BLaER1 (cell line): ENCODE measurements around the gene ZNF786.
A peak's percentile ranks its signal among the peaks of the same experiment; 100 is the strongest.
"Not testable (repeated sequence)": the region's sequence is repeated elsewhere in the genome, so short reads cannot be mapped to it uniquely, and the experiment has no call there.

Experiments used
- H3K27ac ChIP-seq: shearing (Covaris generic); formaldehyde crosslinking; 2 replicates; pipeline ENCODE4 v1.8.1; 2022
- H3K27me3 ChIP-seq: shearing (Covaris generic); formaldehyde crosslinking; 2 replicates; pipeline ENCODE4 v1.8.1; 2022
- H3K36me3 ChIP-seq: shearing (Covaris generic); formaldehyde crosslinking; 2 replicates; pipeline ENCODE4 v1.8.1; 2022
- H3K4me1 ChIP-seq: shearing (Covaris generic); formaldehyde crosslinking; 2 replicates; pipeline ENCODE4 v1.8.1; 2022
- H3K4me2 ChIP-seq: shearing (Covaris generic); formaldehyde crosslinking; 2 replicates; pipeline ENCODE4 v1.8.1; 2022
- H3K4me3 ChIP-seq: shearing (Covaris generic); formaldehyde crosslinking; 2 replicates; pipeline ENCODE4 v1.8.1; 2022
- H3K9ac ChIP-seq: shearing (Covaris generic); formaldehyde crosslinking; 2 replicates; pipeline ENCODE4 v1.8.1; 2022
- H3K9me3 ChIP-seq: shearing (Covaris generic); formaldehyde crosslinking; 2 replicates; pipeline ENCODE4 v1.8.1; 2022
- H4K20me1 ChIP-seq: shearing (Covaris generic); formaldehyde crosslinking; 2 replicates; pipeline ENCODE4 v1.8.1; 2022
- Cebpa-rat ChIP-seq: shearing (Covaris generic); IDR thresholded peaks from 2 replicates; pipeline ENCODE4 v1.8.1; 2022

ZNF786 gene

DNA sequence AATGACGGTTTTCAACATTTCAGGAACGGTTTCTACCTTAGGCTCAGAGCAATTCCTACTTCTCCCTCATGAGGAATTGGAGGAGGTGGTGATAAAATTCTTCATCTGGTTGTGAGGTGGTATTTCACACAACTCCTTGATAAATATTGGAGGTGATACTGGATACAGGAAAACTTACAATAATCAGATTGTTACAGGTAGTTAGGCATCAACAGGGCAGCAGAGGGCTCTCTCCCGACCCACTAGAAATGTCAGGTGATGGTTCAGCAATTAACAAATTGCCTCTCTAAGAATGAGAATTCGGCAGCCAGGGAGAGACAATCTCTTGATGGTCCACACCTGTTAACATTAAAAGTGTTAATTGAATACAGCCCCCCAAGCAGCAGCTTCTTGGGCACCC is 22.6 kb downstream of the ZNF786 start:
- Histone ChIP-seq H3K9me3 (peaks cover 18% of the 10 kb centered on the region; the same call in 1 of the 2 replicates), H3K9ac (no peak overlapping the region), H3K4me1 (peaks cover 63% of the 10 kb centered on the region), H3K27me3 (no peaks in the 10 kb centered on the region), H3K27ac (no peak overlapping the region), H3K36me3 (peaks cover 55% of the 10 kb centered on the region), H3K4me3 (no peak overlapping the region), H4K20me1 (no peaks in the 10 kb centered on the region), H3K4me2 (no peak overlapping the region)
- no peak for TF ChIP-seq Cebpa-rat

GRCh38 chr7:149063476-149063875 is 27.0 kb downstream of the ZNF786 start:
- Histone ChIP-seq H3K4me1 (peaks cover 38% of the 10 kb centered on the region), H3K9ac (no peak overlapping the region), H3K4me3 (no peak overlapping the region), H3K36me3 (peaks cover 21% of the 10 kb centered on the region), H3K9me3 (no peaks in the 10 kb centered on the region), H3K4me2 (no peak overlapping the region), H4K20me1 (no peaks in the 10 kb centered on the region), H3K27ac (no peak overlapping the region), H3K27me3 (no peaks in the 10 kb centered on the region)
- no peak for TF ChIP-seq Cebpa-rat

DNA sequence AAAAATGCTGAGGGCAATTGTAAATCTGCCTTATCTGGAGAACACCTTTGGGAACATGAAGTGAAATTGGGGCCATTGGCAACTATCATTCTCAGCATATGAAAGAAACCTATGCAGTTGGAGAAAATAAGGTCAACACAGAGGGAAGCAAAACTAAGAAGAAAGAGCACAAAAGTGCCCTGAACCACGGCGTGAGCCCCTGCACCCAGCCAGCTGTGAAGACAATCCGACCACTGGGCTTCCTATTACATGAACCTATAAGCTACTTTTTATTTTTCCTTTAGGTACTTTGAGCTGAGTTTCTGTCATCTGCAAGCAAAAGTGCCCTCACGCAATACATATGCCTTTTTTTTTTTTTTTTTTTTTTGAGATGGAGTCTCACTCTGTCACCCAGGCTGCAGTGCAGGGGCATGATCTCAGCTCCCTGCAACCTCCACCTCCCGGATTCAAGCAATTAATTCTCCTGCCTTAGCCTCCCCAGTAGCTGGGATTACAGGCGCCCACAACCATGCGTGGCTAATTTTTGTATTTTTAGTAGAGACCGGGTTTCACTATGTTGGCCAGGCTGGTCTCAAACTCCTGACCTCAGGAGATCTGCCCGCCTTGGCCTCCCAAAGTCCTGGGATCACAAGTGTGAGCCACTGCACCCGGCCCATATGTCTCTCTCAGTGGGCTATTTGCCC is 28.2 kb downstream of the ZNF786 start:
- Histone ChIP-seq H3K9ac (peak overlapping the region; percentile 45; the same call in 1 of the 2 replicates), H3K4me1 (peaks cover 38% of the 10 kb centered on the region), H3K4me2 (peak overlapping the region; percentile 65)
- H3K27ac ChIP-seq, H4K20me1 ChIP-seq, H3K27me3 ChIP-seq, H3K4me3 ChIP-seq, H3K9me3 ChIP-seq, H3K36me3 ChIP-seq: not testable (repeated sequence)

DNA sequence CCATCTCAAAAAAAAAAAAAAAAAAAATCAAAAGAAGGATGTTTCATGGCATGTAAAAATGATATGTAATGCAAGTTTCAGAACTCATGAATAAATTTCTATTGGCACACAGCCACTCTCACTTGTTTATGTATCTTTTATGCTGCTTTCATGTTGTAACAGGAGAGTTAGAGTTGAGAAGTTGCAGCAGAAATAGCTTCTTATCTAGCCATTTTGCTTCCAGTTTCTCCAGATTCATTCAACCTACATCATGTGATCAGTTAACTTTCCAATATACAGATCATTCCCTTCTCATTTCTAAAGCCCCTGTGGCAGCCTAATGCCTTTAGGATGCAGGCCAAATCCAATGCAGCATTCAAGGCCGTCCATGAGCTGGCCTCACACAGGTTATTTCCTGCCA is 30.4 kb downstream of the ZNF786 start:
- no peak overlapping the region for H3K4me3 ChIP-seq
- H3K27ac ChIP-seq: no peak overlapping the region
- H3K4me1 ChIP-seq: peaks cover 30% of the 10 kb centered on the region
- no peak for TF ChIP-seq Cebpa-rat
- no peak overlapping the region for H3K4me2 ChIP-seq
- H3K36me3 ChIP-seq: no peaks in the 10 kb centered on the region
- H4K20me1 ChIP-seq: no peaks in the 10 kb centered on the region
- H3K9ac ChIP-seq: no peak overlapping the region
- H3K9me3 ChIP-seq: no peaks in the 10 kb centered on the region
- no peaks in the 10 kb centered on the region for H3K27me3 ChIP-seq

DNA sequence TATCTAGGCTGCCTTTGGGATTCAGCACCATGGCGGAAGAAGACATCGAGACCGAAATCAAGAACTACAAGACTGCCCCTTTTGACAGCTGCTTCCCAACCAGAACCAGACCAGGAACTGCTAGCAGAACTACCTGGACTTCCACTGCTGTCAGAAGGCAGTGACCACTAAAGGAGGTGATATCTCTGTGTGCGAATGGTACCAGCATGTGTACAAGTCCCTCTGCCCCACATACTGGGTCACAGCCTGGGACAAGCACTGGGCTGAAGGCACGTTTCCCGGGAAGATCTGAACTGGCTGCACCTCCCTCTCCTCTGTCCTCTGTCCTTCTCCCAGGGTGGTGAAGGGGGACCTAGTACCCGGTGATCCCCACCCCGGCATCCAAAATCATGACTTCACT is 36.6 kb downstream of the ZNF786 start:
- Histone ChIP-seq H4K20me1 (no peaks in the 10 kb centered on the region), H3K27me3 (no peaks in the 10 kb centered on the region), H3K36me3 (no peaks in the 10 kb centered on the region), H3K27ac (no peak overlapping the region), H3K9me3 (0 out of 2 replicates have a peak, but pooled peaks cover under 1% of the 10 kb centered on the region), H3K4me1 (no peaks in the 10 kb centered on the region), H3K4me3 (no peak overlapping the region), H3K4me2 (no peak overlapping the region), H3K9ac (no peak overlapping the region)
- no peak for TF ChIP-seq Cebpa-rat

DNA sequence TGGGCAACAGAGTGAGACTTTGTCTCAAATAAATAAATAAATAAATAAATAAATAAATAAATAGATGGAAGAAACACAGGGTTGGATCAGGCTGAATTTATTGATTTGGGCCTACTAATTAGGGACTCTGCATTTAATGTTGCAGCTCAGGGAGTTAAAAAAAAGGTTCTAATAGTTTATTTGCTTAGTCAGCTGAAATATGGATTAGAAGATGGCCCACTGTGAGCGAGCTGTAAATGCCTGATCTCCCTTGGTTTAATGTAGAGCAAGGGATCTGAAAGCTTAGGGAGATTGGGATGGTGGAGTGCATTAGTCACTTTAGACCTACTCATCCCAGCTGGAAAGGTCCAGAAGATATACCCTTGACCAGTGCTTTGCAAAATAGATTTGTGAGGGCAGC is 37.1 kb downstream of the ZNF786 start:
- no peak overlapping the region for H3K4me2 ChIP-seq
- H3K4me1 ChIP-seq: no peaks in the 10 kb centered on the region
- H3K9me3 ChIP-seq: 0 out of 2 replicates have a peak, but pooled peaks cover 3% of the 10 kb centered on the region
- H3K27ac ChIP-seq: no peak overlapping the region
- no peaks in the 10 kb centered on the region for H3K27me3 ChIP-seq
- no peaks in the 10 kb centered on the region for H4K20me1 ChIP-seq
- no peaks in the 10 kb centered on the region for H3K36me3 ChIP-seq
- no peak overlapping the region for H3K4me3 ChIP-seq
- no peak for TF ChIP-seq Cebpa-rat
- no peak overlapping the region for H3K9ac ChIP-seq

DNA sequence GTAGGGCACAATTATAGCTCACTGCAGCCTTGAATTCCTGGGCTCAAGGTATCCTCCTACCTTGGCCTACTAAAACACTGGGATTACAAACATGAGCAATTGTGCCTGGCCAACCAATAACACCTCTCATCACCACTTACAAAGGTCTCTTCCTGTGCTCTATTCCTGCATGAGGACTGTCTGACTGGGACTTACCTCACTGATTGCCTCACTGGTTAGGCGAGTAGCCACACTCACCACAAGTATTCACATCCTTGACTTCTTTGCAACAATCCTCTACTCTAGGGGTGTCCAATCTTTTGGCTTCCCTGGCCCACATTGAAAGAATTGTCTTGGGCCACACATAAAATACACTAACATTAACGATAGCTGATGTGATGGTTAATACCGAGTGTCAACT is 39.6 kb downstream of the ZNF786 start:
- Histone ChIP-seq H3K36me3 (no peaks in the 10 kb centered on the region), H3K9me3 (0 out of 2 replicates have a peak, but pooled peaks cover 3% of the 10 kb centered on the region), H4K20me1 (no peaks in the 10 kb centered on the region), H3K27ac (no peak overlapping the region), H3K4me3 (no peak overlapping the region), H3K27me3 (no peaks in the 10 kb centered on the region), H3K4me1 (no peaks in the 10 kb centered on the region), H3K4me2 (no peak overlapping the region), H3K9ac (no peak overlapping the region)
- no peak for TF ChIP-seq Cebpa-rat

- H3K36me3 ChIP-seq: no peaks in the 10 kb centered on the region
- no peak overlapping the region for H3K9ac ChIP-seq
- no peak for TF ChIP-seq Cebpa-rat
- H4K20me1 ChIP-seq: no peaks in the 10 kb centered on the region
- H3K4me1 ChIP-seq: no peaks in the 10 kb centered on the region
- H3K27me3 ChIP-seq: no peaks in the 10 kb centered on the region
- H3K4me2 ChIP-seq: no peak overlapping the region
- H3K27ac ChIP-seq: no peak overlapping the region
- H3K4me3 ChIP-seq: no peak overlapping the region
- H3K9me3 ChIP-seq: 0 out of 2 replicates have a peak, but pooled peaks cover 3% of the 10 kb centered on the region
Observed at GRCh38 chr7:149048805-149049204, 41.7 kb downstream of the ZNF786 start.

GRCh38 chr7:149046416-149046815 is 44.1 kb downstream of the ZNF786 start:
- Histone ChIP-seq H3K9me3 (0 out of 2 replicates have a peak, but pooled peaks cover 3% of the 10 kb centered on the region), H3K4me1 (no peaks in the 10 kb centered on the region), H3K9ac (no peak overlapping the region), H4K20me1 (no peaks in the 10 kb centered on the region), H3K27me3 (no peaks in the 10 kb centered on the region), H3K4me3 (no peak overlapping the region), H3K36me3 (no peaks in the 10 kb centered on the region), H3K4me2 (no peak overlapping the region), H3K27ac (no peak overlapping the region)
- no peak for TF ChIP-seq Cebpa-rat

DNA sequence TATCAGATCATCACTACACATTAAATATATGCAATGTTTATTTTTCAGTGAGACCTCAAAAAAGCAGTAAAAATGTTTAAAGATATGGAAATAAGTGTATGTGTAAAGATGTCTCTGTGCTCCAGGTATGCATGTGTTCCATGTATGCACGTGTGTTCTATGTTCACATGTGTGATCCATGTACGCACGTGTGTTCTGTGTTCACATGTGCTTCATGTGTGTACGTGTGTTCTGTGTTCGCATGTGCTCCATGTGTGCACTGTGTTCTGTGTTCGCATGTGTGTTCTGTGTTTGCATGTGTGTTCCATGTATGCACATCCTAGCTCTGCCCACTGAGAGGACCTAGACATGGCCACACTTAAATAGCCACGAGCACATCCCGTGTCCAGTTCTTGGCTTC is 46.6 kb downstream of the ZNF786 start:
- no peak for TF ChIP-seq Cebpa-rat
- Histone ChIP-seq H3K9me3 (0 out of 2 replicates have a peak, but pooled peaks cover 5% of the 10 kb centered on the region), H3K27me3 (no peaks in the 10 kb centered on the region), H3K4me1 (no peaks in the 10 kb centered on the region), H3K36me3 (no peaks in the 10 kb centered on the region), H3K9ac (no peak overlapping the region), H4K20me1 (no peaks in the 10 kb centered on the region), H3K4me3 (no peak overlapping the region), H3K27ac (no peak overlapping the region), H3K4me2 (no peak overlapping the region)

DNA sequence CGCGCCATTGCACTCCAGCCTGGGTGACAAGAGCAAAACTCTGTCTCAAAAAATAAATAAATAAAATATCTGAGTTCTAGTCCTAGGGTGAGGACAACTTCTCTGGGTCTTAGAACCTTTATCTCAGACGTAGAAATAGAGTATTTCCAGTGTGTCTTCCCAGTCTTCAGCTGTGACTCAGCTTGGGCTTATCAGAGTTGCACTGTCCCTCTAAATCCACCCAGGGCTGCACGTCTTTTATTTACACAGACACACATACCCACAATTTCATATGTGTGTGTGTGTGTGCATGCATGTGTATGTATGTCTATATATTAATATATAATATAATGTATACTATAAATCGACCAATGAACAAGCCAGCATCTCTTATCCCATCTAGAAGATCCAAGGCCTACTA is 49.2 kb downstream of the ZNF786 start:
- H3K9ac ChIP-seq: no peak overlapping the region
- peaks cover 22% of the 10 kb centered on the region for H3K9me3 ChIP-seq
- no peak overlapping the region for H3K4me3 ChIP-seq
- no peak overlapping the region for H3K4me2 ChIP-seq
- TF ChIP-seq Cebpa-rat: no peak
- H3K36me3 ChIP-seq: no peaks in the 10 kb centered on the region
- H3K27ac ChIP-seq: no peak overlapping the region
- no peaks in the 10 kb centered on the region for H3K27me3 ChIP-seq
- H4K20me1 ChIP-seq: no peaks in the 10 kb centered on the region
- H3K4me1 ChIP-seq: no peaks in the 10 kb centered on the region

DNA sequence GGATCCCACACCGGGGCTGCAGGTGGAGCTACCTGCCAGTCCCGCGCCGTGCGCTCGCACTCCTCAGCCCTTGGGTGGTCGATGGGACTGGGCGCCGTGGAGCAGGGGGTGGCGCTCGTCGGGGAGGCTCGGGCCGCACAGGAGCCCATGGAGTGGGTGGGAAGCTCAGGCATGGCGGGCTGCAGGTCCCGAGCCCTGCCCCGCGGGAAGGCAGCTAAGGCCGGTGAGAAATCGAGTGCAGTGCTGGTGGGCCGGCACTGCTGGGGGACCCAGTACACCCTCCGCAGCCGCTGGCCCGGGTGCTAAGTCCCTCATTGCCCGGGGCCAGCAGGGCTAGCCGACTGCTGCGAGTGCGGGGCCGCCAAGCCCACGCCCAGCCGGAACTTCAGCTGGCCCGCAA is 51.9 kb downstream of the ZNF786 start:
- H3K36me3 ChIP-seq, H4K20me1 ChIP-seq, H3K4me1 ChIP-seq, H3K27ac ChIP-seq, H3K4me3 ChIP-seq, H3K9ac ChIP-seq, H3K4me2 ChIP-seq, H3K27me3 ChIP-seq: not testable (repeated sequence)
- H3K9me3 ChIP-seq: peaks cover 37% of the 10 kb centered on the region
